GM21360 (cell line): ENCODE results near the gene MORN5.

Source experiments
- ATAC-seq: cut with Tn5 transposase; IDR thresholded peaks from one replicate; pipeline ENCODE4 v1.9.1; 2021; ENCODE audit warnings: mild to moderate bottlenecking, moderate library complexity; ENCODE audit not compliant: unreplicated experiment

MORN5 gene

DNA sequence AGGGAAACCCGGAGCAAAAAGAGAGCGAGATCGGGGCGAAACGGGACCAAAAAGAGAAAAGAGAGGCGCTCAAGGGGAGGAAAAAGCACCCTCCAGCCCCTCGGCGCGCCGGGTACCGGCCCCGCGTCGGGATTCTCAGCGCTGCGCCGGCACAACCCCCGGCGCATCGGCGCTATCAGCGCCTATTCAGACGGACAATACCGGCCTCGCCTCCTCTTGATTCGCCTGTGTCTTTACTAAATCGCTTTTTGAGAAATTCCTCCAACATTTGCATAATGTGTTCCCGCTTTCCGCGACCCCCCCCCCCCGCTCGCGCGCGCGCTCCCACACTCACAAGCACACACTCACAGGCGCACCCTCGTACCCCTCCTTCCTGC lies 68.5 kb downstream of the MORN5 start:
- ATAC-seq, result no peak

DNA sequence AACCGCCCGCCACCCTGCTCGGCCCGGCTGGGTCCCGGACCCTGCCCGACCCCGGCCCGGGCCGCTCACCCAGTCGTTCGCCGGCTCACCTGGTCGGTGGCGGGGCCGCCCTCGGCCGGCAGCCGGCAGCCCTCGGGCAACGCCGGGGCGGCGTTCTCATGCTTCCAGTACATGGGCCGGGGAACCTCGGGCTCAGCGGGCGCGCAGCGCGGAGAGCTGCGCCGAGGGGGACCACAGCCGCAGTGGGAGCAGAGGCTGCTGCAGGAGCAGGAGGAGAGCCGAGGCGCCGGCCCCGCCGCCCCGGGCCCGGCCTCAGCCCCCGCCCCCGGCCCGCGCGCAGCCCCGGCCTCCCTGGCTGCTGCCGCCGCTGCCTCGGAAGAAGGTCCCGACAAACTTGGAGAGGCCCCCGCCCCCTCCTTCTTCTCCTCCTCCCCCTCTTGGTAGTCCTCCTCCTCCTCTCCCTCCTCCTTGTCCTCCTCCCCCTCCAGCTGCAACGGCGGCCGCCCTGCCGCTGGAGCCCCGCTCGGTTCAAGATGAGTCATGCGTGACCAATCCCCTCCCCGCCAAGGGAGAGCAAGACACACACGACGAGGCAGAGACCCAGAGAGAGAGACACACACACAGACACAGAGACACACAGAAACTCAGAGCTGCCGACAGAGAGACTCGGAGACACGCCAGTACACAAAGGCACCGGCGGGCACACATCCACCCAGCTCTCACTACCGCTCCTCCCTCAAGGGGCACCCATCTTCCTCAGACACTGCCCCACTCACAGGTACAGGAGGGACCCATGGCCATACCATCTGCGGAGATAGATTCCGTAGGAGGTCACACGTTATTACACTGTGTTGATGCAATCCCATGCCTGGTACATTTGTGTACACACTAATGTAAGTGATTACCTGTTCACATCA lies 69.1 kb downstream of the MORN5 start, which contains the start of gene LHX6:
LHX6 (minus strand) TSS at position 390 of the 917 bp plus-strand sequence; CDS start at position 173, 217 bp downstream.
- ATAC-seq, result no peak

DNA sequence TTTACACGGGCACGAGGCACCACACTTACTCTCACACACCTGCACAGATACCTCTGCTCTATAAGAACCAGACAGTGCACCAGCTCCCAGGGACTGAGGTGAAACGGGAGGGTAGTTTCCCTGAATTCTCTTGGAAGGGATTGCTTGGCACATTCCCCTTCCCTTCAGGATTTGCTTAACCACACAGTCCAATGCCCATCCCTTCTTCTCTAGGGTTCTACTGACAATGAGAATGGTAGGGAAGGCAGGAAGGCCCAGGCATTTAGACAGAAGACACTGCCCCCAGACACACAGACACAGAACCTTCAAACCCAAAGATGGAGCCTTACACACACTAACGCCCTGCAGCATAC lies 69.8 kb downstream of the MORN5 start:
- ATAC-seq, result no peak

DNA sequence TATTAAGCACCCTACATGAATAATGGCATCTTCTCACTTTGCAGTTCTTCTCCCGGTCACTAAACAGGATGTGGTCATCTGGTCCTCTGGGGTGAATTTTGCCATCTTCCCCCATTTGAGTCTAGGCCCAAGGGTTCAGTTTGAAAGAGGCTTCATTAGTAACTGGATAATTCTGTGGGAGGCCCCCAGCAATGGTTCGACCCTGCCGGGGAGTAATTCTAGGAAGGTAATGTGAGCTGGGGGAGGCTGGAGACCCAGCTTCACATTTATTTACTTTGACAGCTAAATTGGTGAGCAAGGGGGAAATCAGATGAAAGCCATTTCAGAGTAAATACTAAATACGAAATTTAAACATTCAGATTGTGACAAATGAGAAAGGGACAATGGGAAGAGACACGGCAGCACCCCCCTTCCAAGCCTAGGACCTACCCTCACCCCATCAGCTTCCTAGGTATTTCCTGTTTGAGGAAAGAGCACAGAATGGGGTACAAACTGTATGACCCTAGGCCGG lies 73.1 kb downstream of the MORN5 start:
- no peak for ATAC-seq

DNA sequence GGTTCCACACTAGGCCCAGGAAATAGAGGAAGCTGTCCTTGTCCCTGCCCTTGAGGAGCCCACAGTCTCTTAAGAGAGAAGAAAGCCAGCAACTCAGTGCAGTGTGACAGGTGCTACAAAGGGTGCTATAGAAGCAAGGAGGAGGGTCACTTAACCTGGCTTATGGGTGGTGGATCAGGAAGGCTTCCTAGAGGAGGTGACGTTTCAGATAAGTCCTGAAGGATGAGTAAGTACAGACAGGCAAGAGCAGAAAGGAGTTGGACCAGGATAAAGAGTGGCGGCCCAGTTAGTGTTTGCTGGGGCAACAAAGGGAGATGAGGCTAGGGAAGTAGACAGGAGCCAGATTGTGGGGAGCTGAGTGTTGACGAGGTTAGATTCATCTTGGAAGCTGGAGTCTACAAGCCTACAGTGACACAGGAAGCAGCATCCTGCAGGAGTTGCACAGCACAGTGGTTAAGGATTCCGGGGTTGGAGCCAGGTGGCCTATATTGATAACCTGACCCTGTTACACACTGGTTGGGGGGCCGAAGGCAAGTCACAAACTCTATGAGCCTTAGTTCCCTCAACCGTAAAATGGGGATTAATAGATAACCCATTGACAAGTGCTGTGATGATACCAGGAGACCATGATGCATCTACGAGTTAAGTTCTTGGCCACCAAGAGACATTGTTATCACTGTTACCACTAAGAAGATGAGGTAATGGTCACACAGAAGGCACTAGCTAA lies 74.5 kb downstream of the MORN5 start:
- ATAC-seq, result no peak

DNA sequence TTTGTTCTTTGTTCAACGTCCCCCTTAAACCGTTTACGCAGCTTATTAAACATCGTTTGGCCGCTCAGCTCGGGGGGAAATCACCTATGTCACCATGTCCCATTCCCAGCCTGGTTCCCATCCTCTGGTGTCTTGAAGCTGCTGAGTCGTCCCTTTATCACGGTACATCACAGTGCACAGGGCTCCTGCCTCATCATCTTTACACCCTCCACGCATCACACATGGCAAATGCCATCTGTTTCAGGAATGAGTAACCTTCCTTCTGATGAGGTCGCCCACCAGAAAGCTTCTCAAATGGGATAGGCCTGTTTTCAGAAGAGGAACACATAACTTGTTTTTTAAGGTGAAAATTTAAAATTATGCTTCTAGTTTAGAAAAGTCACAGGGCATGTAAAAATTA lies 77.0 kb downstream of the MORN5 start:
- no peak for ATAC-seq

DNA sequence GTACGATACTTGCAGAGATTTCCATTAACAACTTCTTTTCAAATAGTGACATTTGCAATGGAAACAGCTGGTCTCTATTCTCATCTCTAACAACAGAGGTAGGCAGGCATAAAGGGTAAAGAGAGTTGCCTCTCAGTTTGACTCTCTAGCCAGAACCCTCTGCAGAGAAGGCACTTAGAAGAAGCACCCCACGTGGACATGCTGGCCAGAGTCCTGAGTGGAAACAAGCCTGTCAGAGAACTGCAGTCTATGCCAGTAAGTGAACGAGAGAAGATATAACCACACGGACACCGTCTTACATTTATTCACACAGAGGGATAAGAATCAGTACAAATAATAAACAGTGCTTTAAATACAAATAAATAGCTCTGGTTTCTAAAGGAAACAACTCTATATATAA lies 80.0 kb downstream of the MORN5 start:
- ATAC-seq, result no peak

DNA sequence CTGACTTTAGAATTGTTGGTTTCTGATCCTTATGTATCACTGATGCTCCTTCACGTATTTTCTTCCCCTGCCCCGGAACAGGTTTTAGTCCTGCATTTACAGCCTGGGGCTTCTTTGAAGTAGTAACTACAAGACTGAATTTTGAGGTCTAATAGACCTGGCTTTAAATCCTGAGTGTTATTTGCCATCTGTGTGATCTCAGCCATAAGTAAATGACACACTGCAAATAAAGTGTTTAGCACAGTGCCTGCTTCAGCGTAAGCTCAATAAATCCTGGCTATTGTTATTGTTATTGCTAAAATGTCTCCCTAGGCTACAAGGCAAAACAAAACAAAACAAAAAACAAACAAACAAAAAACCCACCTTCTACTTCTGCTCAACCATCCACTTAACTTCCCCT lies 84.6 kb downstream of the MORN5 start:
- ATAC-seq, result no peak

DNA sequence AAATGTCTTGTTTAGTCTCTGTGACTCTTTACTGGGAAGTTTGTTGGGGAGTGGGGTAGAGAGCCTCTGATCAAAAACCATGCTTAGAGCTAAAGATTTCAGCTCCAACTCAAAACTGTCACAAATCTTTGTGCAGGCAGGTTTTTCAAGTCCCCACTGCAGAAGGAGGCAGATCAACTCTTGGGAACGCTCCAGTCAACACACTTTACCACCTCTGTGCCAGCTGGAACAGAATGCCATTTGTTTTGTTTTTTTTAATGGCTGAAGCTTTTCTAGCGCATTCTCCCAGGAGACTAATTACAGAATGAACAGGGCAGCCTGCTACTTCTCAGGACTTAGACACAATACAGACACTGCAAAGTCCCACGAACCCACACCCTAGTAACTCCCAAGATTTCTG lies 87.0 kb downstream of the MORN5 start:
- ATAC-seq, result no peak

DNA sequence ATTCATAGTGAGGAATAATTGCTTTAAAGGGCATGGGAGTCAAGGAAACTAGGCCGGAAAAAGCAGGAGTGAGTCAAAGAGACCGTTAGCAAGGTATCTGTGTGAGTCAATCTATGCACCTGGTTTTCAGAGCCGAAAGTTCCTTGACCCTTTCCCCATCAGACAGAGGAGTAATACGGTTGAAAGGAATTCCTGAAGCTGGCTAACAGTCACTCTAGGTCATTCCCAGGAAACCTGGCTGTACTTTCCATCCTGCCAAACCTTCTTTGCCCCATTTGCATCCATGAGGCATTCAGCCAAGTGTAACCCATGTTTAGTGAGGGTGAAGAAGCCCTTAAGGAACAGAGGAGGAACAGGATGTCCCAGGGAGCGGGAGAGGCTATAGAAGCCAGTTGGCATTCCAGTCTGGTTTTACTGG lies 88.7 kb downstream of the MORN5 start:
- no peak for ATAC-seq
